Prostate gland (tissue), 2 donors: ENCODE measurements around the gene PTPRD.

Experiments
- CTCF ChIP-seq, 4 experiments: fragments of 200-600 bp in 2 of 4; fragments of 450-650 bp in 2 of 4; sonication (generic) in 2 of 4; IDR thresholded peaks; 1 replicate in 3 of 4; 2 replicates in 1 of 4; pipeline ENCODE4 v1.5.1; 2016 to 2019; ENCODE audit warnings: antibody characterized with exemption in 4 of 4, mild to moderate bottlenecking in 2 of 4, moderate library complexity in 2 of 4
- POLR2A ChIP-seq: fragments of 450-650 bp; IDR thresholded peaks from one replicate; pipeline ENCODE4 v1.6.1; 2016; ENCODE audit warnings: antibody characterized with exemption, mild to moderate bottlenecking

GRCh38 chr9:10007356-10007755, 605.4 kb downstream of the PTPRD start:
- no peak for TF ChIP-seq CTCF (IDR thresholded peaks at IDR 0.05)
- no peak for TF ChIP-seq POLR2A
